Uterus (tissue), 4 donors: ENCODE results near the gene SRP54. TPM values are rescaled to one million over a fixed set of nuclear protein-coding genes. Genes with fewer than 3 reads are reported as not detected.
"Not testable (repeated sequence)": the region's sequence is repeated elsewhere in the genome, so short reads cannot be mapped to it uniquely, and the experiment has no call there.

Experiments used
- DNase-seq, 2 donors: peaks; one replicate each; pipeline ENCODE4 v3.0.0-alpha.2; 2019 to 2020
- H3K27ac ChIP-seq, 2 donors: fragments of 200-600 bp; sonication (generic); 1 replicate in 1 of 2; 2 replicates in 1 of 2; pipeline ENCODE4 v1.5.1; 2016 to 2018
- H3K27me3 ChIP-seq, 2 donors: fragments of 200-600 bp; sonication (generic); one replicate each; pipeline ENCODE4 v1.5.1; 2018 to 2019; ENCODE audit warnings: control low read depth in 1 of 2
- H3K36me3 ChIP-seq, 2 donors: fragments of 200-600 bp; sonication (generic); one replicate each; pipeline ENCODE4 v1.5.1; 2019; ENCODE audit warnings: control low read depth in 1 of 2
- H3K4me1 ChIP-seq, 2 donors: fragments of 200-600 bp; sonication (generic); one replicate each; pipeline ENCODE4 v1.5.1; 2018 to 2019; ENCODE audit warnings: control low read depth in 1 of 2
- H3K4me3 ChIP-seq, 2 donors: fragments of 200-600 bp; sonication (generic); 1 replicate in 1 of 2; 2 replicates in 1 of 2; pipeline ENCODE4 v1.5.1; 2018 to 2019; ENCODE audit warnings: mild to moderate bottlenecking in 1 of 2
- H3K9me3 ChIP-seq, 2 donors: fragments of 200-600 bp; sonication (generic); one replicate each; pipeline ENCODE4 v1.5.1; 2019; ENCODE audit warnings: control low read depth in 1 of 2
- CTCF ChIP-seq, 4 experiments: fragments of 200-600 bp in 2 of 4; fragments of 450-650 bp in 2 of 4; sonication (generic) in 2 of 4; IDR thresholded peaks; one replicate each; pipeline ENCODE4 v1.5.1; 2016 to 2019; ENCODE audit warnings: antibody characterized with exemption in 4 of 4, mild to moderate bottlenecking in 2 of 4, moderate library complexity in 1 of 4
- POLR2A ChIP-seq, 2 donors: fragments of 450-650 bp; IDR thresholded peaks; one replicate each; pipeline ENCODE4 v1.6.1; 2016; ENCODE audit warnings: antibody characterized with exemption in 2 of 2, mild to moderate bottlenecking in 1 of 2, moderate library complexity in 1 of 2
- intact Hi-C: fragments of 100-400 bp; cut with DNase I; formaldehyde crosslinking; loops from one replicate; pipeline ENCODE4 v1.15.1; 2023; ENCODE audit warnings: low total_unique reads
- total RNA-seq, 4 donors: library from RNA; depleted of rRNA in 3 of 4; stranded (reverse); fragments of >200 nt in 3 of 4; gene quantifications; one replicate each; pipeline versions ENCODE4 v1.1.0 to v1.2.4, GENCODE V29; 2014 to 2023
- donor health status: DM: yes; HTN: yes; CAD: no.

The SRP54 gene
- total RNA-seq, 4 donors from 2014 or later = 41.7 to 219 (median 82.1) TPM

GRCh38 chr14:35050652-35051051, 67.9 kb downstream of the SRP54 start:
- Histone ChIP-seq H3K27me3 (no peaks in the 10 kb centered on the region), H3K9me3 (no peaks in the 10 kb centered on the region), H3K36me3 (no peaks in the 10 kb centered on the region), H3K27ac (no peak overlapping the region), H3K4me3 (no peak overlapping the region), H3K4me1 (no peaks in the 10 kb centered on the region)
- TF ChIP-seq POLR2A (IDR thresholded peaks at IDR 0.05) (no peak), CTCF (IDR thresholded peaks at IDR 0.05) (no peak)
- intact Hi-C loops = no loop called here
- no peak for DNase-seq

- intact Hi-C loops = no loop called here
Observed at GRCh38 chr14:35051796-35052195, 69.0 kb downstream of the SRP54 start.

GRCh38 chr14:35052637-35053036, 69.8 kb downstream of the SRP54 start:
- H3K27ac ChIP-seq = no peak overlapping the region
- H3K9me3 ChIP-seq = no peaks in the 10 kb centered on the region
- no peaks in the 10 kb centered on the region for H3K4me1 ChIP-seq
- no peak for DNase-seq
- no peak for TF ChIP-seq CTCF (IDR thresholded peaks at IDR 0.05)
- TF ChIP-seq POLR2A (IDR thresholded peaks at IDR 0.05) = no peak
- H3K27me3 ChIP-seq = no peaks in the 10 kb centered on the region
- intact Hi-C loops = no loop called here
- H3K4me3 ChIP-seq = no peak overlapping the region
- H3K36me3 ChIP-seq = no peaks in the 10 kb centered on the region

More at GRCh38 chr14:35051796-35052195, 69.0 kb downstream of the SRP54 start:
- no peaks in the 10 kb centered on the region for H3K4me1 ChIP-seq
- H3K9me3 ChIP-seq = no peaks in the 10 kb centered on the region
- no peak for TF ChIP-seq CTCF (IDR thresholded peaks at IDR 0.05)
- no peak for TF ChIP-seq POLR2A (IDR thresholded peaks at IDR 0.05)
- no peak overlapping the region for H3K4me3 ChIP-seq
- H3K27ac ChIP-seq = no peak overlapping the region
- no peaks in the 10 kb centered on the region for H3K36me3 ChIP-seq
- H3K27me3 ChIP-seq = no peaks in the 10 kb centered on the region
- no peak for DNase-seq

- intact Hi-C loops, H3K4me3 ChIP-seq, DNase-seq, H3K36me3 ChIP-seq, H3K4me1 ChIP-seq, H3K27me3 ChIP-seq, H3K9me3 ChIP-seq: not testable (repeated sequence)
- peak overlapping the region in 1 of 2 donors; percentile 1 for H3K27ac ChIP-seq
Observed at GRCh38 chr14:35061113-35061791, 78.5 kb downstream of the SRP54 start.

GRCh38 chr14:35065731-35066130, 82.9 kb downstream of the SRP54 start:
- intact Hi-C loops, DNase-seq, H3K4me3 ChIP-seq, H3K36me3 ChIP-seq, H3K4me1 ChIP-seq, H3K27ac ChIP-seq, H3K27me3 ChIP-seq, H3K9me3 ChIP-seq: not testable (repeated sequence)

GRCh38 chr14:35068238-35069012, 85.6 kb downstream of the SRP54 start:
- intact Hi-C loops = no loop called here
- no peak for DNase-seq
- no peaks in the 10 kb centered on the region for H3K36me3 ChIP-seq

More at GRCh38 chr14:35068238-35069012, 85.6 kb downstream of the SRP54 start:
- no peaks in the 10 kb centered on the region for H3K9me3 ChIP-seq
- TF ChIP-seq POLR2A (IDR thresholded peaks at IDR 0.05) (no peak), CTCF (IDR thresholded peaks at IDR 0.05) (no peak)
- H3K27me3 ChIP-seq = no peaks in the 10 kb centered on the region
- H3K27ac ChIP-seq = no peak overlapping the region
- H3K4me3 ChIP-seq = no peak overlapping the region
- H3K4me1 ChIP-seq = no peaks in the 10 kb centered on the region
